Measurements from ENCODE around the gene EPB41L3. TPM values are rescaled to one million over a fixed set of nuclear protein-coding genes. Genes with fewer than 3 reads are reported as not detected.

EPB41L3 gene
- polyA plus RNA-seq, 3 donors = 25.2 to 56.6 (median 51.3) TPM

GRCh38 chr18:5524660-5525059 is 19.1 kb downstream of the EPB41L3 start:
- no peak overlapping the region for H3K9ac ChIP-seq (ENCODE audit: insufficient read depth, low read length, poor library complexity, severe bottlenecking)
- H3K4me2 ChIP-seq (replicated peaks; ENCODE audit: extremely low read depth, low read length, poor library complexity, severe bottlenecking) = no peak overlapping the region
- H3K27ac ChIP-seq (ENCODE audit: low read depth in 1 of 2, low read length in 2 of 2) = no peak overlapping the region
- Mint-ChIP-seq H3K4me1 (peaks cover 26% of the 10 kb centered on the region), H3K36me3 (peaks cover 0 to 4% of the 10 kb centered on the region in 2 donors), H3K27me3 (ENCODE audit: low read depth in 3 of 3) (no peaks in the 10 kb centered on the region), H3K9me3 (no peaks in the 10 kb centered on the region), H3K27ac (peak overlapping the region in 1 of 7 donors; percentile 58), H3K4me3 (no peak overlapping the region)
- no peaks in the 10 kb centered on the region for H3K36me3 ChIP-seq (replicated peaks in 1 of 2; ENCODE audit: control insufficient read depth in 1 of 2, insufficient read depth in 2 of 2, low read length in 2 of 2)
- H3K4me1 ChIP-seq (ENCODE audit: control insufficient read depth in 1 of 2, insufficient read depth in 2 of 2, low read length in 2 of 2) = peaks cover 18 to 24% of the 10 kb centered on the region in 2 donors
- no peaks in the 10 kb centered on the region for H3K9me3 ChIP-seq (replicated peaks in 1 of 2; ENCODE audit: control insufficient read depth in 1 of 2, insufficient read depth in 1 of 2, low read length in 2 of 2)
- no peak for DNase-seq
- no peaks in the 10 kb centered on the region for H3K27me3 ChIP-seq (ENCODE audit: control insufficient read depth in 2 of 2, insufficient read depth in 2 of 2, low read length in 2 of 2)
- no peak for TF ChIP-seq CTCF (IDR thresholded peaks at IDR 0.05)
- H3K4me3 ChIP-seq (replicated peaks in 1 of 3; ENCODE audit: low read depth in 2 of 3, low read length in 3 of 3) = no peak overlapping the region
- 100% methylated on average over 1 of the region's 3 CpGs for WGBS (ENCODE audit: insufficient coverage)
- intact Hi-C loops (cut with micrococcal nuclease) = no loop called here
- H2AFZ ChIP-seq (ENCODE audit: insufficient read depth, low read depth, low read length, poor library complexity, severe bottlenecking) = no peak overlapping the region
- H4K20me1 ChIP-seq (ENCODE audit: insufficient read depth, low read length) = peaks cover 81% of the 10 kb centered on the region
- peaks cover 59% of the 10 kb centered on the region for H3K79me2 ChIP-seq (ENCODE audit: insufficient read depth, low read length)

GRCh38 chr18:5521000-5521399 is 22.8 kb downstream of the EPB41L3 start:
- H3K79me2 ChIP-seq (ENCODE audit: insufficient read depth, low read length) = peaks cover 61% of the 10 kb centered on the region
- peaks cover 46% of the 10 kb centered on the region for H4K20me1 ChIP-seq (ENCODE audit: insufficient read depth, low read length)
- no CpG with 5 or more reads among the region's 2 CpGs for WGBS (ENCODE audit: insufficient coverage)
- Mint-ChIP-seq H3K27ac (no peak overlapping the region), H3K9me3 (peaks cover 0 to 3% (median 0%) of the 10 kb centered on the region in 7 donors), H3K36me3 (peaks cover 0 to 10% of the 10 kb centered on the region in 2 donors), H3K27me3 (ENCODE audit: low read depth in 3 of 3) (no peaks in the 10 kb centered on the region), H3K4me1 (peaks cover 28% of the 10 kb centered on the region), H3K4me3 (no peak overlapping the region)
- no peak overlapping the region for H3K9ac ChIP-seq (ENCODE audit: insufficient read depth, low read length, poor library complexity, severe bottlenecking)
- no peak overlapping the region for H2AFZ ChIP-seq (ENCODE audit: insufficient read depth, low read depth, low read length, poor library complexity, severe bottlenecking)
- no peak overlapping the region for H3K27ac ChIP-seq (ENCODE audit: low read depth in 1 of 2, low read length in 2 of 2)
- H3K36me3 ChIP-seq (replicated peaks in 1 of 2; ENCODE audit: control insufficient read depth in 1 of 2, insufficient read depth in 2 of 2, low read length in 2 of 2) = no peaks in the 10 kb centered on the region
- no peaks in the 10 kb centered on the region for H3K9me3 ChIP-seq (replicated peaks in 1 of 2; ENCODE audit: control insufficient read depth in 1 of 2, insufficient read depth in 1 of 2, low read length in 2 of 2)
- intact Hi-C loops (cut with micrococcal nuclease) = no loop called here
- H3K4me1 ChIP-seq (ENCODE audit: control insufficient read depth in 1 of 2, insufficient read depth in 2 of 2, low read length in 2 of 2) = peaks cover 14 to 19% of the 10 kb centered on the region in 2 donors
- TF ChIP-seq CTCF (IDR thresholded peaks at IDR 0.05) = no peak
- H3K4me2 ChIP-seq (replicated peaks; ENCODE audit: extremely low read depth, low read length, poor library complexity, severe bottlenecking) = no peak overlapping the region
- no peak overlapping the region for H3K4me3 ChIP-seq (replicated peaks in 1 of 3; ENCODE audit: low read depth in 2 of 3, low read length in 3 of 3)
- H3K27me3 ChIP-seq (ENCODE audit: control insufficient read depth in 2 of 2, insufficient read depth in 2 of 2, low read length in 2 of 2) = no peaks in the 10 kb centered on the region
- no peak for DNase-seq
